ENCODE data around the gene PRPS1. TPM values are rescaled to one million over a fixed set of nuclear protein-coding genes. Genes with fewer than 3 reads are reported as not detected.
A peak's percentile ranks its signal among the peaks of the same experiment; 100 is the strongest.

The PRPS1 gene
- total RNA-seq, 3 donors from 2014 or later (not counting 1 experiment from before 2014, with no cell fraction given), result 43.7 to 51.5 (median 49.3) TPM

GRCh38 chrX:107677501-107677901, 49.2 kb downstream of the PRPS1 start:
- DNase-seq (no peak), ATAC-seq (no peak)
- H3K27ac ChIP-seq (ENCODE audit: low read length), result peak overlapping the region; percentile 100
- no peaks in the 10 kb centered on the region for H3K36me3 Mint-ChIP-seq
- no peaks in the 10 kb centered on the region for H3K36me3 ChIP-seq (ENCODE audit: control insufficient read depth, insufficient read depth, low read length)
- TF ChIP-seq, protein P1, sequence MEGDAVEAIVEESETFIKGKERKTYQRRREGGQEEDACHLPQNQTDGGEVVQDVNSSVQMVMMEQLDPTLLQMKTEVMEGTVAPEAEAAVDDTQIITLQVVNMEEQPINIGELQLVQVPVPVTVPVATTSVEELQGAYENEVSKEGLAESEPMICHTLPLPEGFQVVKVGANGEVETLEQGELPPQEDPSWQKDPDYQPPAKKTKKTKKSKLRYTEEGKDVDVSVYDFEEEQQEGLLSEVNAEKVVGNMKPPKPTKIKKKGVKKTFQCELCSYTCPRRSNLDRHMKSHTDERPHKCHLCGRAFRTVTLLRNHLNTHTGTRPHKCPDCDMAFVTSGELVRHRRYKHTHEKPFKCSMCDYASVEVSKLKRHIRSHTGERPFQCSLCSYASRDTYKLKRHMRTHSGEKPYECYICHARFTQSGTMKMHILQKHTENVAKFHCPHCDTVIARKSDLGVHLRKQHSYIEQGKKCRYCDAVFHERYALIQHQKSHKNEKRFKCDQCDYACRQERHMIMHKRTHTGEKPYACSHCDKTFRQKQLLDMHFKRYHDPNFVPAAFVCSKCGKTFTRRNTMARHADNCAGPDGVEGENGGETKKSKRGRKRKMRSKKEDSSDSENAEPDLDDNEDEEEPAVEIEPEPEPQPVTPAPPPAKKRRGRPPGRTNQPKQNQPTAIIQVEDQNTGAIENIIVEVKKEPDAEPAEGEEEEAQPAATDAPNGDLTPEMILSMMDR (IDR thresholded peaks at IDR 0.05), result no peak
- H3K27me3 Mint-ChIP-seq (ENCODE audit: low read depth in 2 of 2), result peaks cover 8 to 37% of the 10 kb centered on the region in 2 donors
- H3K4me1 Mint-ChIP-seq, result peaks cover 36 to 61% of the 10 kb centered on the region in 2 donors
- no peaks in the 10 kb centered on the region for H3K9me3 ChIP-seq (ENCODE audit: control insufficient read depth, insufficient read depth, low read length)
- no peak overlapping the region for H3K4me3 Mint-ChIP-seq
- peaks cover 67% of the 10 kb centered on the region for H3K4me1 ChIP-seq (ENCODE audit: control insufficient read depth, insufficient read depth, low read length)
- H3K4me3 ChIP-seq (ENCODE audit: low read length), result no peak overlapping the region
- H3K27ac Mint-ChIP-seq, result peak overlapping the region in 1 of 2 donors; percentile 90
- H3K27me3 ChIP-seq (ENCODE audit: control insufficient read depth, insufficient read depth, low read length), result no peaks in the 10 kb centered on the region
- H3K9me3 Mint-ChIP-seq, result no peaks in the 10 kb centered on the region
- 78% methylated on average over 8 of the region's 10 CpGs for WGBS (ENCODE audit: insufficient coverage)
- intact Hi-C loops (cut with micrococcal nuclease), result no loop called here

GRCh38 chrX:107677909-107678308, 49.6 kb downstream of the PRPS1 start:
- TF ChIP-seq, protein P1 (IDR thresholded peaks at IDR 0.05), result no peak
- H3K4me1 Mint-ChIP-seq, result peaks cover 39 to 59% of the 10 kb centered on the region in 2 donors
- H3K9me3 ChIP-seq (ENCODE audit: control insufficient read depth, insufficient read depth, low read length), result no peaks in the 10 kb centered on the region
- DNase-seq, result peak in 1 of 2 donors; percentile 12
- H3K4me3 Mint-ChIP-seq, result no peak overlapping the region
- H3K27me3 Mint-ChIP-seq (ENCODE audit: low read depth in 2 of 2), result peaks cover 8 to 40% of the 10 kb centered on the region in 2 donors
- ATAC-seq, result no peak
- no peaks in the 10 kb centered on the region for H3K36me3 Mint-ChIP-seq
- H3K27me3 ChIP-seq (ENCODE audit: control insufficient read depth, insufficient read depth, low read length), result no peaks in the 10 kb centered on the region
- 54% methylated on average over 3 of the region's 4 CpGs for WGBS (ENCODE audit: insufficient coverage)
- H3K27ac ChIP-seq (ENCODE audit: low read length), result no peak overlapping the region
- no peaks in the 10 kb centered on the region for H3K9me3 Mint-ChIP-seq
- peak overlapping the region in 1 of 2 donors; percentile 22 for H3K27ac Mint-ChIP-seq
- H3K4me3 ChIP-seq (ENCODE audit: low read length), result no peak overlapping the region
- intact Hi-C loops (cut with micrococcal nuclease), result no loop called here
- peaks cover 64% of the 10 kb centered on the region for H3K4me1 ChIP-seq (ENCODE audit: control insufficient read depth, insufficient read depth, low read length)
- H3K36me3 ChIP-seq (ENCODE audit: control insufficient read depth, insufficient read depth, low read length), result no peaks in the 10 kb centered on the region

- Mint-ChIP-seq H3K4me1 (peaks cover 42 to 62% of the 10 kb centered on the region in 2 donors), H3K36me3 (no peaks in the 10 kb centered on the region), H3K27ac (no peak overlapping the region), H3K4me3 (no peak overlapping the region), H3K9me3 (no peaks in the 10 kb centered on the region), H3K27me3 (ENCODE audit: low read depth in 2 of 2) (peaks cover 8 to 52% of the 10 kb centered on the region in 2 donors)
- Histone ChIP-seq H3K4me1 (ENCODE audit: control insufficient read depth, insufficient read depth, low read length) (peaks cover 64% of the 10 kb centered on the region), H3K9me3 (ENCODE audit: control insufficient read depth, insufficient read depth, low read length) (no peaks in the 10 kb centered on the region), H3K27me3 (ENCODE audit: control insufficient read depth, insufficient read depth, low read length) (no peaks in the 10 kb centered on the region), H3K36me3 (ENCODE audit: control insufficient read depth, insufficient read depth, low read length) (no peaks in the 10 kb centered on the region), H3K4me3 (ENCODE audit: low read length) (no peak overlapping the region), H3K27ac (ENCODE audit: low read length) (peak overlapping the region; percentile 33)
- TF ChIP-seq, protein P1 (IDR thresholded peaks at IDR 0.05), result no peak
- intact Hi-C loops (cut with micrococcal nuclease), result no loop called here
- ATAC-seq, result peak; percentile 22 to 59 (median 27)
- WGBS (ENCODE audit: insufficient coverage), result 74% methylated on average over 8 of the region's 8 CpGs
- DNase-seq, result peak; percentile 36 to 84
Observed at GRCh38 chrX:107678957-107679740, 50.8 kb downstream of the PRPS1 start.
